CMK (cell line): ENCODE results near the gene ANXA4.
"Not testable (repeated sequence)": the region's sequence is repeated elsewhere in the genome, so short reads cannot be mapped to it uniquely, and the experiment has no call there.

ENCODE experiments used
- DNase-seq: peaks from one replicate; pipeline ENCODE4 v3.0.0-alpha.2; 2010; ENCODE audit warnings: low read depth

ANXA4 gene

DNA sequence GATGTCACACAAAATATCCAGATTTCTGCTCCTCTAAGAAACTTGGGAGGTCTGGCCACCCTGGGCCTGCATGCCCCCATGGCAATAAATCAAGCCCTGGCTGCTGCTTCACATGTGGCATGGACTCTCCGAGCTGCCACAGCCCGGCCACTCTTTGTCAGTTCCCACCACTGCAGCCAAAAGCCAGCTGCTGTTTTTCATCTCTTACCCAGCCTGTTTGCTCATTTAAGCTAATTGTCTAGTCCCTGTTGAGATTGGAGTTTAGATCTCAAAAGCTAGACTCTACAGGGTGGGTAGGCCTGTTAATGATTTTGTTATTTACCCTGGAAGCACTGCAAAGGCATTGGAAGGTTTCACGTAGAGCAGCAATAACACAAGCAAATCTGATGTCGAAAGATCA is 20.9 kb upstream of the ANXA4 start:
- no peak for DNase-seq

DNA sequence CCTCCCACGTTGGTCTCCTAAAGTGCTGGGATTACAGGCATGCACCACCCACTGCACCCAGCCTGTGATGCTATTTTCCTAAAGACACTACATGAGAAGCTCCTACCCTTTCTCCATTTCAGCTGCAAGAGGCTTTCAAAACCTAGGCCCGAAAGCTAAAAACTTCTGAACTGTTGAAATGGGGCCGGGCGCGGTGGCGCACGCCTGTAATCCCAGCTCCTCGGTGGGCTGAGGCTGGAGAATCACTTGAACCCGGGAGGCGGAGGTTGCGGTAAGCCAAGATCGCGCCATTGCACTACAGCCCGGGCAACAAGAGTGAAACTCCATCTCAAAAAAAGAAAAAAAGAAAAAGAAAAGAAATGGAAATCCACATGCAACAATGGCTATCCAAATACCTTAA is 18.1 kb upstream of the ANXA4 start:
- no peak for DNase-seq

DNA sequence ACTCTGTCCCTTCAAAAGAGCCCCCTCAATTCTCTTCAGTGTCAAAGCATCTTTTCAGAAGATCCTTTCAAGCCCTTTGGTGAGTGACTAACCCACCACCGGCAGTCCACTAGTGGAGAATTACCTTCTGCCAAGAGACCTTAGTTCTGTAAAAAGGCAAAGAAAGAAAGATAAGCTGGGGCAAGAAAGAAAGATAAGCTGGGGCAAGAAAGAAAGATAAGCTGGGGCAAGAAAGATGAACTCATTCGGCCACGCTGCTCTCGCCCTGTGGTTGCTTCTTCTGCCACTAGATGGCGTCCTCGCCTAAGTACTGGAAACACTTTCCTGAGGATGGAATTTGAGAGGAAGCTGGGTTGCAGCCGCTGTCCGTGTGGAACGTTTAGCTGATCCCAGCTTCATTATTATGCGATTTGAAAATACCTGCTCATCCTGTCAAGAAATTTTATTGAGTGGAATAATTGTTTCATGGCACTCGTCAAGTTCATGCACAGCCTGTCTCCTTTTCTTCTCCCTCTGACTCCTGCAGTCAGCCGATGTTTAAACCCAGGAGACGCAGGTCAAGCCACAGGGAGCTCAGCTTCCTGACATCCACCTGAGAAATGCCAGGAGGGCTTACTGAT is 17.3 kb upstream of the ANXA4 start:
- peak; percentile 60 for DNase-seq

DNA sequence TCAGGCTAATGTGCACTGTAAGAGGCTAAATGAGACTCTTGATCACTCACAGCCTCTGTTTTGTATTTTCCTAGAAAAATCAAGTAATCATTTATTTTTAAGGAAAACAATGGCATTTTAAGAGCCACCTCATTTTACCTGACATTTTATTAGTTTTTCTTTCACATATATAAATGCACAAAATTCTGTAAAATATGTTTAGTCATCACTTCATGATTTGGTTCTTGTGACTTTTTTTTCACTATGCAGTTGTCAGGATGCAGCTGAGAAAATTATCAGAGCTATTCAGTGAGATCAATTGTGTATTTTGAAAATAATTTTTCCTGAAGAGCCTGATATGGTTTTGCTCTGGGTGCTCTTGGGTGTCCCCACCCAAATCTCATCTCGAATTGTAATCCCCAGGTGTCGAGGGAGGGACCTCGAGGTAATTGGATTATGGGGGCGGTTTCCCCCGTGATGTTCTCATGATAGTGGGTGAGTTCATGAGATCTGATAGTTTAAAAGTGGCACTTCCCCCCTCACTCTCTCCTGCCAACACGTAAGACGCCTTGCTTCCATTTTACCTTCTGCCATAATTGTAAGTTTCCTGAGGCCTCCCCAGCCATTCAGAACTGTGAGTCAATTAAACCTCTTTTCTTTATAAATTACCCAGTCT is 16.1 kb upstream of the ANXA4 start:
- no peak for DNase-seq

DNA sequence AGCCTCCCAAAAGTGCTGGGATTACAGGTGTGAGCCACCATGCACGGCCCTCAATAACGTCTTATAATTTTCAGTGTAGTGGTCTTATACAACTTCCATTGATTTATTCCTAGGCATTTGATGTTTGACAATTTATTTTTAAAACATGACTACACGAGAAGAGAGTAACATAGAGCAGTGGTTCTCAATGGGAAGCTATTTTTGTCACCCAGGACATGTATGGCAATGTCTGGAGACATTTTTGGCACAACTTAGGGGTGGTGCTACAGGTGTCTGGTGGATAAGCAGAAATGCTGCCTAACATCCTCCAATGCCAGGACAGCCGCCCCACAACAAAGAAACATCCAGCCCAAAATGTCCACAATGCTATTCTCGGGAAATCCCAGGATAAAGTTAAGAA is 12.7 kb upstream of the ANXA4 start:
- no peak for DNase-seq

DNA sequence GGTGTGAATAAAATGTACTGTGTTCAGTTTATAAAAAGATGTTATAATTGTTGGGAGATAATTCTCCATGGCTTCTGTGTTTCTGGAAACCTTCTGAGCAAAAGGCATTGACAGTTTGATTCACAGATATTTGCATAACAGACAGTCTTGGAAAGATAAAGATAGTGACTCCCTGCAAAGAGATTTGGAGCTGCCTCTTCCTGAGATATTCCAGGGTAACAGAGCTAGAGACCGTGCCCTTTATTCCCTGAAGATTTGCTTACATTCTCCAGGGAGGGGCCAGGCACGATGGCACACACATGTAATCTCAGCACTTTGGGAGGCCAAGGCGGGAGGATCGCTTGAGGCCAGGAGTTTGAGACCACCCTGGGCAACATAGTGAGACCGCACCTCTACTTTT is 12.2 kb upstream of the ANXA4 start:
- DNase-seq, result no peak

DNA sequence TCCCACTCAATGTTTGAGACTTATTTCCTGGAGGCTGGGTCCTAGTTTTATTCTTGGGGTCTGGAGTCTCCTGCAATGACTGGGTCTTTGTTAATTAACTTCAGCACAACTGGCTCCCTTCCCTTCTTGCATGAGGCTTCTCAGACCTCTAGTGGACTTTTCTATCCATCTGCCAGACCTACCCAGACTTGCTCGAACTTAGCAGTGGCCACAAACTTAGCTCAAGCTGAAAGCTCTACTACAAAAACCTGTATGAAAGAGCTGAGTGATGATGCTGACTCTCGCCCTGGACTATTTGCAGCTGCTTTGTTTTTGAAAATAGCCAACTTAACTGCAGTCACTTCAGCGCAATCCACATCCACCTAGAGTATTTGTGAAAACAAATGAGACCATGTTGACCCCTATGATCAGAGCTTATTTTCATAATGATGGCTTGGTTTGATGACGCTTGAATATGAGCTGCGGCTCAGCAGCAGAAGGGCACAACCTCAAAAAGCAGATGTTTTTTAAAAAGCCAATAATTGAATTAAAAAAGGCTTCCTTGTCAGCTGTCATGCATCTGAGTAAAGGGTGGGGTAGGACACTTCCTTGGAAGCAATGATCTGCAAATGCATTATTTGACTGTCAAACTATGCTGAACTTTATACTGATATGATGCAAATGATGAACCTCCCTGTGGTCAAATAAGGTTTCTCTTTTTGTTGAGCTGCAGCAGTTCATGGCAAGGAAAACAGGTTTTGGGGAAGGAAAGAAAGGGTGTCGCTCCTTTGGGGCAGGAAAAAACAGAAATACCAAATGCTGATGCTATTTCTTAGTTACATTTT is 10.6 kb upstream of the ANXA4 start:
- DNase-seq, result no peak

DNA sequence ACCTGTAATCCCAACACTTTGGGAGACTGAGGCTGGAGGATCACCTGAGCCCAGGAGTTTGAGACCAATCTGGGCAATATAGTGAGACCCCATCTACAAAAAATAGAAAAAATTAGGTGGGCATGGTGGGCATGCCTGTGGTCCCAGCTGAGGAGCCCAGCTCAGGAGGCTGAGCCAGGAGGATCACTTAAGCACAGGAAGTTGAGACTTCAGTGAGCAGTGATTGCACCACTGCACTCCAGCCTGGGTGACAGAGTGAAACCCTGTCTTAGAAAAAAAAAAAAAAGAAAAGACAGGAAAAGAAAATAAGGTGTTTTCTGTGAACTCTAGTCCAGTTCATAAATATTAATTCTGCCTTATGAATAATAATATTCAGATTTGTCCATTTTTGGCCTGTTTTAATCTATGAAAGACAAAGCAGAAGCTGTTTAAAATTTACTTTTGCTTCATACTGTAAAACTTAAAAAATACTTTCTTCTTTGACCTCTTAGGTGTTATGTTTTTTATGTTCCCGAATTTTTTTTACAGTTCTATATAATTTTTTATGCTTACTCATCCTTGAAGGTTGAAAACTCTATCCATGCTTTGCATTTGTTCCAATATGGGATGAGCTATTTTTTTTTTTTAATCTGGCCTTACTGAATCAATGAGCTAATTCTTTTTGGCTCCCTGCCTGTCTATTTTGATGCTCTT is 8.4 kb upstream of the ANXA4 start:
- DNase-seq, result no peak

DNA sequence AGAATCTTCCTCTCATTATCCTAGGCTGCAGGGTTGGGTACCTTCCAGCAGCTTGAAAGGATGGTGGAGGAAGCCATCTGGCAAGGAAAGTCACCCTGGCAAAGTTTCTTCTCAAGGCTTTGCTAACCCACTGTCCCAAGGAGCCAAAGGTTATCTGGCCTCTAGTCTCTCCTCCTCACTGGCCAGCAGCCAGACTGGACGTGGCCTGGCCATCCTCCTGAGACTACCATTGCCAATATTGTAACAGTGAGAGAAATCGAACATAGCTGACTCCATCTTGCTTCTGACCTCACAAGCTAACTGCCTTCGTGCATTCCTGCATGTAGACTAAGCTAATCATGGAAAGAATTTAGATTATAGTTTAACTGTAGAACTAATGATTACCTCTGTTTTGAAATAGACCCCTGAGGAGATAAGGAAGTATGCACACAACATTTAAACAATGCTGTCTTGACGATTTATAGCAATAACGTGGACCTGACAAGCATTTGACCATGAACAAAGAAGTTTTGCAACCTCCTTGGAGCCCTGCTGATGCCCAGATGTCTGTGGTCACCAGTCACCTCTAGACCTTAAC is 7.8 kb upstream of the ANXA4 start:
- DNase-seq, result no peak

DNA sequence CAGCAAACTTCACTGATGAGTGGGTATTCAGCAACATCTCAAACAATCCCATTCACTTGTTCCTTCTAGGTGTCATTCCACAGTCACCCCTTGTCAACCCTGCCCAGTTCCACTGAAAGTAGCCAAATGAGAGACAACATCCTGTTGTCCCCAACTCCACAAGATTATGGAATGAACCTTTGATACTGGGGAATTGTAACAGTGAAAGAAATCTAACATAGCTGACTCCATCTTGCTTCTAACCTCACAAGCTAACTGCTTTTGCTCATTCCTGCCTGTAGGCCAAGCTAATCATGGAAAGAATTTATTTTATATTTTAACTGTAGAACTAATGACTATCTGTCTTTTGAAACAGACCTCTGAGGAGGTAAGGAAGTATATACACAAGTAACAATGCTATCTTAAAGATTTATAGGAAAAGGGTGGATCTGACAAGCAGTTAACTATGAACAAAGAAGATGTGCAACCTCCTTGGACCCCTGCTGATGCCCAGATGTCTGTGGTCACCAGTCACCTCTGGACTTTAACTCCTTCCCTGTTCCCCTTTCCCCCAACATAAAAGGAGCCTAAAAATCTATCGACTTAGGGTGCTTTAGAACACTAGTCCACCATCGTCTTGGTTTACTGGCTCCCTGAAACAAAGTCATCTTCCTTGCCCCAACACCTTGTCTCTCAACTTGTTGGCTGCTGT is 6.9 kb upstream of the ANXA4 start:
- DNase-seq, result no peak

DNA sequence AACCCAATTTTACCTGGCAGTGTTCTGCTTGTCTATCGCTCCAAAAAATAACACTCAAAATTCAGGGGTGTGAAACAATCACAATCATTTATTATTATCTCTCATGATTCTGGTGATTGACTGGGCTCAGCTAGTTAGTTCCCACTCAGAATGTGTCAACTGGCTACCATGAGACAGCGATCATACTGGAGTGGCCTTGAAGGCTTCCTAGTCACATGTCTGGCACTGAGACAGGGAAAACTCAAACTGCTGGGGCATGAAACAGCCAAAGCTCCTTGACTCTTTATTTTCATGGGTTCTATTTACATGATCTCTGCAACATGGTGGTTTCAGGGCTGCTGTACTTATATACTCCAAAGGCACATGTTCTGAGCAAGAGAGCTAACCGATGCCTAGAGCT is 6.2 kb upstream of the ANXA4 start:
- DNase-seq, result no peak

DNA sequence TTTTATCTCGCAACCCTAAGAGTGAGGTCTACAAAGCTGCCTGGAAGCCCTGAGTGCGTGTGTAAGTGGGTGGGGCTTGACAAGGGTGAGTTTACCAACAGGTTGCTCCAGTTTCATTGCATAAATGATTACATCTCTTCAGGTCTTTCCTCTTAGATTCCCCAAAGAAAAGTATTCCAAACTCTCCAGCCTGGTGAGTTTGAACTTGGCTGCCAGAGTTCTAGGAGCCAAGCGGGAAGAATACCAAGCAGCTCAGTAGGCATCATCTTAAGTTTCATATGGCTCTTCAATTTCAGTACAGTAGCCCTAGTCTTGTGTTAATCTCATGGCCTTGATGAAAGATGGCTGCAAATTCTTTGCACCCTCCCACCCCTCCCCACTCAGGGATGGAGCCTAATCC is 3.8 kb upstream of the ANXA4 start:
- DNase-seq, result not testable (repeated sequence)

DNA sequence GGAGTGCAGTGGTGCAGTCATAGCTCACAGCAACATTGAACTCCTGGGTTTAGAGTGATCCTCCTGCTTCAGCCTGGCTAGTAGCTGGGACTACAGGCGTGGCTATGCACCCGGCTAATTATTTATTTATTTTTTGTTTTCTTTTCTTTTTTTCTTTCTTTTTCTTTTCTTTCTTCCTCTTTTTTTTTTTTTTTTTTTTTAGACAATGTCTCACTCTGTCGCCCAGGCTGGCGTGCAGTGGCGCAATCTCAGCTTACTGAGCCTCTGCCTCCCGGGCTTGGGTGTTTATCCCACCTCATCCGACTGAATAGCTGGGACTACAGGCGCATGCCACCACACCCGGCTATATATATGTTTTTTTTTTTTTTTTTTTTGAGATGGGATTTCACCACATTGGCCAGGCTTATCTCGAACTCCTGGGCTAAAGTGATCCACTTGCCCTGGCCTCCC is 1.4 kb upstream of the ANXA4 start:
- DNase-seq, result no peak

DNA sequence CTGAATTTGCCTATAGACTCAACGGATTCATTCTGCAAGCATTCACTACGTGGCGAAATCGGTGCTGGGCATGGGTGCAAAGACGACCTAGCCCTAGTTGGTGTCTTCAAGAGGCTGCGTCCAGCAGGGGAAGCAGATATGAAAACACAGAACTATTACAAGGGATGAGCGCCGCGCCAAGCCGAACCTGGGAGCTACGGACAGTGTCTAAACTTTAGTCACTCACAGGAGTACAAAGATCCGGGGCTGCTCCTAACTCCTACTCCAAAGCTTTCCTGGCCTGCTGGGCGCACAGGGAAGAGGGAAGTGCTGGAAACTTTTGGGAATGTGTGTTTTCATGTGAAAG is 732 bp upstream of the ANXA4 start:
- DNase-seq, result no peak

DNA sequence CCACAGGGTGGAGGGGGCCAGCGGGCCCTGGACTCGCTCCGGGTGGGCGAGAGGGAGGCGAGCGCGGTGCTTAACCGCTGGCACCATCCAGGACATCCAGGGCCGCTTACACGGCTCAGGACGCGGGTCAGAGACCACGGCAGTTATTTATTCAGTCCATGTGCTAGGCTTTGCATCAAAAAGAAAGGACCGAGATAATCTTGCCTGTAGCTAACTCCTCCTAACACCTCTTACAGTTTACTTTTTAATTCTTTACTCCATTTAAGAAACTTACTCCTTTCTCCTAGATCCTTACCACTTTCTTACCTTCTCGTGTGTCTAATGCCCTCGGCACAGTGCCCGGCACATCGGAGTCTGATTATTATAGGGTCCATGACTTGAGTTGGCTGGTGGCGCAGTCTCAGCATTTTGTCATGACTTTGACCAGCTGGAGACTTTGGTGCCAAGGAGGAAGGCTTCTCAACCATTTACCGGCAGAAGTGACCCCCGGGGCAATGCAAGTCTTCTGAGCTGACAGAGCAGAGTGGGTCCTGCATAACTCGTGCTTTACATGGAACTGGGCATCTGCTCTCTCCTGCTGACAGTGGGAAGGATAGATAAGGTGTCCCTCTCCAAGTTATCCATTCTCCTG is 503 bp downstream of the ANXA4 start:
- no peak for DNase-seq

DNA sequence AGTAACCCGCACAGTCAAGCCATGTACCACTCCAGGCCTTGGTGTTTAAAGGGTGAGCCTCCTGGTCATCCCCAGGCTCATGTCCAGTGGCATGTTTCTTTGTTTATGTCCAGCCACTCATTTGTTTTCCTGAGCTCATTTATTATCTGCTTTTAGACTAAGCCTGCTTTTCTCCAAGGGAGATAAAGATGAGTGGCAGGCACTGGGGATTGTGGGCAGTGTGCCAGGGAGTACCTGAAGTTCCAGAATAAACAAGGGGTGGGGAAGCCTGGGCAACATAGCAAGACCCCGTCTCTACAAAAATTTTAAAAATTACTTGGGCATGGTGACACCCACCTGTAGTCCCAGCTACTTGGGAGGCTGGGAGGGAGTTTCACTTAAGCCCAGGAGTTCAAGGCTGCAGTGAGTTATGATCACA is 1.9 kb downstream of the ANXA4 start:
- no peak for DNase-seq

DNA sequence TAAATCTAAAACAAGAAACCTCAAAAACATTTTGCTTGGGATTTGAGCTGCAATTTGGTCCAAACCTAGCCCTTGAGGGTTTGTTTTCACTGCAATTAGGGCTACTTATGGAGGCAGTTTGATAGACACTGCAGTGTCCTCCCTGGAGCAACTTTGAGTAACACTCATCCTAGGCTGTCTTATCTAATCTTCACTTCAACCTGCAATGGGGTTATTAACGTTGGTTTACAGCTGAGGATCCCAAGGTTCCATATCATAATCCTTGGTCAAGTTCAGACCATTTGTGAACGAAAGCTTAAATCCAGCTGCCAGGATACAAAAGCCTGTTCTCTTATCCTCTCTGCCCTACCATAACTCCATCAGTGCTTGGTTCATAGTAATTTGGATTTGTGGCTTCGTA is 2.5 kb downstream of the ANXA4 start:
- DNase-seq, result no peak

DNA sequence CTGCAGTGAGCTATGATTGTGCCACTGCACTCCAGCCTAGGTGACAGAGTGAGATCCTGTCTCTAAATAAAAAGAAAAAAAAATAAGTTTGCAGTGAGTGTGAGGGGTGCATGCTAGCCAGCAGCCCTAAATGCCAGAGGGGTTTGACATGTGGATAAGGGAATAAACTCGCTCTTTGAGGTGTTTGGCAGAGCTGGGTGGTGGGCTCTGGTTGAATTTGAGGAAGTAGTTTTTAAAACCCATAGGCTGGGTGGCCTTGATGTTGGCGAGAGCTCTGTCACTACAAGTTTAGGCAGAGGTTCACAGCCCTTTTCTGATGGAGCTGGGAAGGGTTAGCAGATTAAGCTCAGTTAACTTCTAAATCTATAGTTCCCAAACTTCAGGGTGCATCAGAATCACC is 3.1 kb downstream of the ANXA4 start:
- no peak for DNase-seq

DNA sequence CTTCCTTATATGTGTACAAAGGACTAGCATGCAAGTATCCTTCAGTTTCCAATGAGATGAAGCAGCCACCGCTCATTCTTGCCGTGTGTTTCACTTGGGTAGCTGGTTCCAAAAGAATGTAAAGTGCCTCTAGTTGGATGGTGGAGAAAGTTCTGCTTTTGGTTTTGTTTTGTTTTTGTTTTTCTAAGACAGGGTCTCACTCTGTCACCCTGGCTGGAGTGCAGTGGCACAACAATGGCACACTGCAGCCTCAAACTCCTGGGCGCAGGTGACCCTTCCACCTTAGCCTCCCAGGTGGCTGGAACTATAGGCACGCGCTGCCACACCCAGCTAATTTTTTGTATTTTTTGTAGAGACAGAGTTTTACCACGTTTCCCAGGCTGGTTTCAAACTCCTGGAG is 8.3 kb downstream of the ANXA4 start:
- DNase-seq, result no peak

DNA sequence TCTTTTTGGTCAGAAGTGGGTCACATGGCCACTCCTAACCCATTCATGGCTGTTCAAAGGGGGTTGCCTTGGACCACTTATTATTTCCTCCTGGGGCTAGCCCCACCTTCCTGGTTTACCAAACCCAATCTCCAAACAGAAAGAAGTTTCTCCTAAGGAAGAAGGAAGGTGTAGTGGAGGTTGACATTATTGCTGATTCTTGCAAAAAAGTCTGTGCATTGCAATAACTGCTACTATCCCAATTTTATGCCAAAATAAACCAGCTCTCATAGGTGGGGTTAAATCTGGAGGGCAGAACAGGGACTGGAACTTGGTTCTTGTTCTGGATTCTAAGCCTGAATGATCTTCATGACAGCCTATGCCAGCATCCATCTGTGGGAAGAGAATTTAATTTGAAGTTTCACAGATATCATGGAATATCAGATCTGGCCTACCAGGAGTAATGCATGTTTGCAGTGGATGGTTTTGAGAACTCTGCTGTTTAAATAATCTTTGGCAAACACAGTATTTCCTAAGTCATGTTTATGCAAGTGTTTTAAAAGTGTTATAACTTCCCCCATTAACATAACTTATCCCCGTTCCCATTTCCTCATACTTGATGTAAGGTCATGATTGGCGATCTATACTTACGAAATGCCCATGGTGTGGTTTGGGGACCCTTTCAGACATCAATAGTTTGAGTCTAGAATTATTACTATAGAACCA is 11.9 kb downstream of the ANXA4 start:
- DNase-seq, result no peak

DNA sequence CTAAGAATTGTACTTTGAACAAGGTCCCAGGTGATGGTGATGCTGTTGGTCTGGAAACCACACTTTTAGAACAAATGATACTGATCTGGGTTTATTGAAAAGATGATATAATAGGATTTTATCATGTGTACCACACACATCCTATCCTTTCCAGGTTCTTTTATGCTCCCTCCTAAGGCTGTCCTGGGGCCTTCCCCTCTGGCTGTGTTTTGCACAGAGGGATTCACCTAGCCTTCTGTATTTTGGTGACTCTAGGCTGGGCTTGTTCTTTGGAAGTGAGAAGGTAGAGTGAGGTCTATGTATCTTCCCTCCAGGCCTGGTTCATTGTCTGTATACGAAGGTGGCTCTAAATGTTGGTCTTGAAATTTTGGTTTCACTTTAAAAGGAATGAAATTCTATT is 12.7 kb downstream of the ANXA4 start:
- DNase-seq, result no peak
